OCI-LY7 (cell line): ENCODE results near the gene NPM1.

ENCODE experiments used
- EZH2phosphoT487 ChIP-seq: fragments of 200-600 bp; sonication (generic); IDR thresholded peaks from 2 replicates; pipeline ENCODE4 v1.6.1; 2018; ENCODE audit warnings: low read depth, borderline replicate concordance, mild to moderate bottlenecking, mixed run types, antibody characterized with exemption, low read length, moderate library complexity, mixed read lengths
- TF ChIP-seq, protein P1 (sequence below): fragments of 200-600 bp; sonication (generic); conservative IDR thresholded peaks from 2 replicates; pipeline ENCODE4 v1.5.1; 2014; ENCODE audit warnings: mild to moderate bottlenecking, antibody characterized with exemption, low read length, moderate library complexity, mixed read lengths

DNA sequence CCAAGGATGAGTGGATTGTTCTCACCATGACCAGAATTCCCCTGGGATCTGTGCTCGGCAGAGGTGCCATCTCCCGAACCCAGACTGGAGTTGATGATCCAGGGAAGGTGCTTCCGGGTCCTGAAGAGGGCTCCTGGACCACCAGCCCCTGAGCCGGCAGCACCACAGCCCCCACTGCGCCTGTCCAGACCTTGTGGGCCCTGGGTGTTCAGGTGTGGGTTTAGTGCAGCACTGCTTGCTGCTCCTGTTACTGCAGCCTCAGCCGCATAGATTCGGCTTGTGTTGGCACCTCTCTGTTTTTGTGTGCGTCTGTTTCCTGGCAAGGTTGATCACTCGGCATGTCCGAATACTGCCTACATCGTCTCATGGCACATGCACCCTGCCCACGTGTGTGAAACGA, 16.3 kb upstream of the NPM1 start:
- TF ChIP-seq, protein P1, sequence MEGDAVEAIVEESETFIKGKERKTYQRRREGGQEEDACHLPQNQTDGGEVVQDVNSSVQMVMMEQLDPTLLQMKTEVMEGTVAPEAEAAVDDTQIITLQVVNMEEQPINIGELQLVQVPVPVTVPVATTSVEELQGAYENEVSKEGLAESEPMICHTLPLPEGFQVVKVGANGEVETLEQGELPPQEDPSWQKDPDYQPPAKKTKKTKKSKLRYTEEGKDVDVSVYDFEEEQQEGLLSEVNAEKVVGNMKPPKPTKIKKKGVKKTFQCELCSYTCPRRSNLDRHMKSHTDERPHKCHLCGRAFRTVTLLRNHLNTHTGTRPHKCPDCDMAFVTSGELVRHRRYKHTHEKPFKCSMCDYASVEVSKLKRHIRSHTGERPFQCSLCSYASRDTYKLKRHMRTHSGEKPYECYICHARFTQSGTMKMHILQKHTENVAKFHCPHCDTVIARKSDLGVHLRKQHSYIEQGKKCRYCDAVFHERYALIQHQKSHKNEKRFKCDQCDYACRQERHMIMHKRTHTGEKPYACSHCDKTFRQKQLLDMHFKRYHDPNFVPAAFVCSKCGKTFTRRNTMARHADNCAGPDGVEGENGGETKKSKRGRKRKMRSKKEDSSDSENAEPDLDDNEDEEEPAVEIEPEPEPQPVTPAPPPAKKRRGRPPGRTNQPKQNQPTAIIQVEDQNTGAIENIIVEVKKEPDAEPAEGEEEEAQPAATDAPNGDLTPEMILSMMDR: no peak
- no peak for TF ChIP-seq EZH2phosphoT487
